Immature natural killer cell (primary cell): Measurements from ENCODE around the gene KRT12. TPM values are rescaled to one million over a fixed set of nuclear protein-coding genes. Genes with fewer than 3 reads are reported as not detected.
"Not testable (repeated sequence)": the region's sequence is repeated elsewhere in the genome, so short reads cannot be mapped to it uniquely, and the experiment has no call there.

Experiments
- DNase-seq, 3 donors: peaks; one replicate each; pipeline ENCODE4 v3.0.0; 2022; ENCODE audit warnings: mixed read lengths in 1 of 3
- H3K27ac Mint-ChIP-seq, 6 donors: one replicate each; pipeline ENCODE4 v1.8.0; 2020; ENCODE audit warnings: mixed read lengths in 6 of 6, mild to moderate bottlenecking in 5 of 6, inconsistent platforms in 4 of 6, moderate library complexity in 3 of 6
- H3K27me3 Mint-ChIP-seq, 3 donors: one replicate each; pipeline ENCODE4 v1.8.0; 2020 to 2021; ENCODE audit warnings: low read depth in 3 of 3, mild to moderate bottlenecking in 3 of 3, mixed read lengths in 3 of 3, moderate library complexity in 3 of 3, inconsistent platforms in 1 of 3
- H3K36me3 Mint-ChIP-seq, 3 donors: one replicate each; pipeline ENCODE4 v1.8.0; 2020; ENCODE audit warnings: mixed read lengths in 3 of 3, inconsistent platforms in 2 of 3, mild to moderate bottlenecking in 2 of 3
- H3K4me1 Mint-ChIP-seq, 2 donors: one replicate each; pipeline ENCODE4 v1.8.0; 2020; ENCODE audit warnings: inconsistent platforms in 2 of 2, mild to moderate bottlenecking in 2 of 2, mixed read lengths in 2 of 2, moderate library complexity in 1 of 2
- H3K4me3 Mint-ChIP-seq, 5 donors: one replicate each; pipeline ENCODE4 v1.8.0; 2020; ENCODE audit warnings: mild to moderate bottlenecking in 5 of 5, mixed read lengths in 5 of 5, inconsistent platforms in 3 of 5, moderate library complexity in 3 of 5
- H3K9me3 Mint-ChIP-seq, 6 donors: one replicate each; pipeline ENCODE4 v1.8.0; 2020; ENCODE audit warnings: mild to moderate bottlenecking in 6 of 6, mixed read lengths in 6 of 6, inconsistent platforms in 4 of 6, moderate library complexity in 3 of 6
- polyA plus RNA-seq, 3 donors: library from polyadenylated mRNA; unstranded; fragments of 300-500 nt; fragmentation: Illumina TruSeq; gene quantifications; one replicate each; pipeline ENCODE4 v1.2.3, GENCODE V29; 2021

KRT12 gene
- polyA plus RNA-seq, 3 donors from 2014 or later, result not detected

DNA sequence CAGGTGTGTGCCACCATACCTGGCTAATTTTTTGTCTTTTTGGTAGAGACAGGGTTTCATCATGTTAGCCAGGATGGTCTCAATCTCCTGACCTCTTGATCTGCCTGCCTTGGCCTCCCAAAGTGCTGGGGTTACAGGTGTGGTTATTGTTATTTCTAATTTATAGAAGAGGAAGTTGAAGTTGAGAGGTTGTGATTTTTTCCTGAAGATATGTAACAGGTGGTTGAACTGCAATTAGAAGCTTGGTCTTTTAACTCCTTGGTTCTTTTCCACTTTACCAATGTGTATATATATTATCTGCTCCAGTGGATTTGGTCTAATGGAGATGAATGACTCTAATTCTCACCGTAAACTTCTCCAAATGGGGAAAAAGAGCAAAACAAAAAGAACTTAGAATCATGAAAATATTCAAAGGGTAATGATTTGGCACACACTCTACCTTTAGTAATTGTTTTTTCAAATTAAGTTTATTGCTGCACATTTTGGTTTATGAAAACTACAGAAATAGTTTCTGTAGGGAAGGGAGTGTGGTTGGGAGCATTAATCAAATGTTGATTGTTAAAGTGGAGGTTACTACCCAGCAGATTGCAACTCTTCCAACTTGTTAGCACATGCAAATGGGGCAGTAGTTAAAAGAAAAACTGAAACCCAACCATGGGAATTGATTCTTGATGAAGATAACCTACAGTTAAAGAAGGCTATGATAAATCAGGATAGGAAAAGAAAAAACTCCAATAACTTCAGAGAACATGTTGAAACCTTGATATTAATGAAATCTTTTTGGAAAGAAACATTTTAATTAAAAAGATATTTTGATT lies 42.8 kb downstream of the KRT12 start:
- no peak overlapping the region for H3K4me3 Mint-ChIP-seq
- H3K9me3 Mint-ChIP-seq, result peaks cover 0 to 12% (median 0%) of the 10 kb centered on the region in 6 donors
- no peak overlapping the region for H3K27ac Mint-ChIP-seq
- peaks cover 21 to 44% (median 34%) of the 10 kb centered on the region in 3 donors for H3K36me3 Mint-ChIP-seq
- H3K27me3 Mint-ChIP-seq, result peaks cover 3 to 22% (median 9%) of the 10 kb centered on the region in 3 donors
- DNase-seq, result no peak
- H3K4me1 Mint-ChIP-seq, result peaks cover 6 to 14% of the 10 kb centered on the region in 2 donors

GRCh38 chr17:40822132-40822812 lies 44.8 kb downstream of the KRT12 start, which contains the start of gene KRT10:
Gene KRT10 (minus strand): TSS chr17:40822614. CDS start chr17:40822585, 29 bp downstream.
- Mint-ChIP-seq H3K9me3 (peaks cover 0 to 15% (median 2%) of the 10 kb centered on the region in 6 donors), H3K4me1 (peaks cover 18 to 30% of the 10 kb centered on the region in 2 donors), H3K36me3 (peaks cover 29 to 39% (median 34%) of the 10 kb centered on the region in 3 donors), H3K27me3 (peaks cover 3 to 21% (median 11%) of the 10 kb centered on the region in 3 donors), H3K27ac (no peak within 1 kb of the TSS), H3K4me3 (no peak within 1 kb of the TSS)
- DNase-seq, result no peak

DNA sequence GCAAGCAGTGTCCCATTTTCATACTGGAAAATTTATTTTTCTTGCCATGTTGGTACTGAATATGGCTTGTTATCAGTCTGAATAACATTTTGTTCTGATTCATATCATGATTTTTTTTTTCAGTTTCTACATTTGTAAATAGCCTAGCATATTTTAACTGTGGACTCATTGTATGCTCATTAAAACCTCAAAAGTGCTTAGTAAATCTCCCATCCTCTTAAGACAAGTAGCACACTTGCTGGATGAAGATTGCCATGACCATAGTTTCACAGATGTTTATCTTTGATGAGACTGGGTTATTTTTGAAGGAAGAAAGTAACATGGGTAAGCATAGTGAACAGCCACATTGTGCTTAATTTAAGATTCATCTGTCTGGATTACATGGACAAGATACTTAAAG lies 45.5 kb downstream of the KRT12 start:
- Mint-ChIP-seq H3K36me3 (peaks cover 37 to 42% (median 41%) of the 10 kb centered on the region in 3 donors), H3K27me3 (peaks cover 2 to 18% (median 11%) of the 10 kb centered on the region in 3 donors), H3K4me1 (peaks cover 21 to 35% of the 10 kb centered on the region in 2 donors), H3K4me3 (no peak overlapping the region), H3K27ac (no peak overlapping the region), H3K9me3 (peaks cover 0 to 21% (median 4%) of the 10 kb centered on the region in 6 donors)
- DNase-seq, result no peak

GRCh38 chr17:40820228-40820838 lies 46.7 kb downstream of the KRT12 start:
- H3K36me3 Mint-ChIP-seq, result peaks cover 38 to 44% (median 38%) of the 10 kb centered on the region in 3 donors
- peaks cover 21 to 35% of the 10 kb centered on the region in 2 donors for H3K4me1 Mint-ChIP-seq
- H3K4me3 Mint-ChIP-seq, result peak overlapping the region; percentile 8 to 86 (median 56)
- peaks cover 2 to 20% (median 6%) of the 10 kb centered on the region in 3 donors for H3K27me3 Mint-ChIP-seq
- H3K27ac Mint-ChIP-seq, result peak overlapping the region in 3 of 6 donors; percentile 46 to 87 (median 64)
- no peak for DNase-seq
- peaks cover 0 to 21% (median 4%) of the 10 kb centered on the region in 6 donors for H3K9me3 Mint-ChIP-seq

DNA sequence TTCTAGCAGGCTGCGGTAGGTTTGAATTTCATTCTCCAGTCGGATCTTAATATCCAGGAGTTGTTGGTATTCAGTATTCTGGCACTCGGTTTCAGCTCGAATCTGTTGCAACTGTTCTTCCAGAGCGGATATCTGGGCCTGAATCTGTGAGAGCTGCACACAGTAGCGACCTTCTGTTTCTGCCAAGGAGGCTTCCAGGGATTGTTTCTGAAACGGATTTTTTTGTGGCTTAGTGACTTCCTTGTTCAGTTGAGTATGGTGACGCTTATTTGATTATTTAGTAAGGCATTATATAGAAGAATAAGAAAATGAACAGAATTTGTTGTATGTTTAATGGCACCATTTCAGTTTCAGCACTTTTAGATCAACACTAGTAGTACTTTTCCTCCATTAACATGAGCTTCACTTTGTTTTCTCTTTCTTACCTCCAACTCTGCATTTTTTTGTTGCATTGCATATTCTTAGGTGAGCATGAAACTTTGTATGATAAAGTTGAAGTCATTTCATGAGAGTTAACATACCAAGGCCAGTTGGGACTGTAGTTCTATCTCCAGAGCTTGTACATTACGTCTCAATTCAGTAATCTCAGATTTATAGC lies 47.4 kb downstream of the KRT12 start:
- Mint-ChIP-seq H3K36me3 (peaks cover 38 to 44% (median 39%) of the 10 kb centered on the region in 3 donors), H3K4me3 (peak overlapping the region; percentile 80 to 90 (median 82)), H3K27me3 (peaks cover 2 to 20% (median 6%) of the 10 kb centered on the region in 3 donors), H3K4me1 (peaks cover 21 to 35% of the 10 kb centered on the region in 2 donors), H3K9me3 (peaks cover 0 to 28% (median 6%) of the 10 kb centered on the region in 6 donors), H3K27ac (peak overlapping the region; percentile 73 to 90 (median 85))
- no peak for DNase-seq

DNA sequence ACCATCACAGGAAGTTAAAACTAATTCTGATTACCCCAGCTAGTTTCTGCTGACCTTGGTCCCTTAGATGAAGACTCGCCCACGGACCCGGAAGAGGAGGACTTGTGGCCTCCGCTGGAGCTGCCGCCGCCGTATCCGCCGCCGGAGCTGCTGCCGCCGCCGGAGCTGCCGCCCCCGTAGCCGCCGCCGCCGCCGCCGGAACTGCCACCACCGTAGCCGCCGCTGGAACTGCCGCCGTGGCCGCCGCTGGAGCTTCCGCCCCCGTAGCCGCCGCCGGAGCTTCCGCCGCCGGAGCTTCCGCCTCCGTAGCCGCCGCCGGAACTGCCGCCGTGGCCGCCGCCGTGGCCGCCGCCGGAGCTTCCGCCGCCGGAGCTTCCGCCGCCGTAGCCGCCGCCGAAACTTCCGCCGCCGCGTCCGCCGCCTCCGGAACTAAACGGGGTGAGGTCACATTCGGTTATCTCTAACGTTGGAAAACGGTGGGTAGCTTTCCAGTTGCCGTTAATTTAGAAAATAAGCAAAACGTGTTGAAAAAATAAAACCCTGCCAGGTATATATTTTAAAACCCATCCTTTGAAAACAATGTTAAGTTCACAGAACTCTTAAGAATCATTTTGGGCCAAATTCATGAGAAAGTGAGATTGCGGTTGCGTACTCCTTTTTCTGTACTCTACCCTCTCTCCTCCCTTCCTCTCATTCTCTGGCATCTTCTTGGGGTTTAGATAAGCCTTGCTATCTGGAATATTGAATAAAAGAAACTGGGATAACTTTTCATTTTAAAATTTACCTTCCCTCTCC lies 48.1 kb downstream of the KRT12 start:
- Mint-ChIP-seq H3K4me1 (peaks cover 21 to 35% of the 10 kb centered on the region in 2 donors), H3K36me3 (peaks cover 33 to 41% (median 40%) of the 10 kb centered on the region in 3 donors), H3K27ac (peak overlapping the region; percentile 87 to 96 (median 90)), H3K27me3 (peaks cover 2 to 22% (median 10%) of the 10 kb centered on the region in 3 donors), H3K9me3 (peaks cover 0 to 35% (median 6%) of the 10 kb centered on the region in 6 donors), H3K4me3 (peak overlapping the region; percentile 90 to 98 (median 91))
- DNase-seq, result peak; percentile 77 to 85 (median 81)

DNA sequence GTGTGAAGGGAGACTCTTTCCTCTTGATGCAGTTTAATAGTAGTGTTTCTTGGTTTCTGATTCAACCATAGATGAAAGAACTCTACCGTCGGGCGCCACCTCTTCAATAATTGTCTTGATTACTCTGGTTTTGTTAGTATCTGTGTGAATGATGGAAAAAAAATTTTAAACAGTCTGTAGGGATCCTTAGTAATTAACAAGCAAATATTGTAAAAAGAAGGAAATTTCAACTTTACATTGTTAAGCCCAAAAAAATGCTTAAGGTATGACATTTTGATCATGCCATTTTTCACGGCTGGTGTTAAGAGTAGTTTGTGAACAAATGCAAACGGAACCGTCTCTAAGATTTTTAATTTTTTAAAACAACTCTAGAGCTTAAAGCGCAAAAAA lies 48.7 kb downstream of the KRT12 start:
- Mint-ChIP-seq H3K9me3 (peaks cover 0 to 39% (median 6%) of the 10 kb centered on the region in 6 donors), H3K36me3 (peaks cover 33 to 41% (median 39%) of the 10 kb centered on the region in 3 donors), H3K4me3 (peak overlapping the region; percentile 90 to 98 (median 91)), H3K27me3 (peaks cover 2 to 26% (median 12%) of the 10 kb centered on the region in 3 donors), H3K4me1 (peaks cover 21 to 35% of the 10 kb centered on the region in 2 donors), H3K27ac (peak overlapping the region; percentile 87 to 96 (median 90))
- DNase-seq, result no peak

GRCh38 chr17:40817103-40817682 lies 49.8 kb downstream of the KRT12 start:
- Mint-ChIP-seq H3K27ac (peak overlapping the region in 4 of 6 donors; percentile 43 to 68 (median 59)), H3K4me1 (peaks cover 21 to 35% of the 10 kb centered on the region in 2 donors), H3K4me3 (peak overlapping the region; percentile 51 to 98 (median 90)), H3K9me3 (peaks cover 0 to 39% (median 6%) of the 10 kb centered on the region in 6 donors), H3K27me3 (peaks cover 2 to 32% (median 16%) of the 10 kb centered on the region in 3 donors), H3K36me3 (peaks cover 29 to 36% (median 31%) of the 10 kb centered on the region in 3 donors)
- no peak for DNase-seq

- Mint-ChIP-seq H3K27me3 (peaks cover 2 to 32% (median 20%) of the 10 kb centered on the region in 3 donors), H3K36me3 (peaks cover 24 to 34% (median 27%) of the 10 kb centered on the region in 3 donors), H3K27ac (peak overlapping the region in 1 of 6 donors; percentile 36), H3K4me3 (peak overlapping the region in 2 of 5 donors; percentile 92 to 98), H3K9me3 (peaks cover 0 to 39% (median 6%) of the 10 kb centered on the region in 6 donors), H3K4me1 (peaks cover 21 to 35% of the 10 kb centered on the region in 2 donors)
- no peak for DNase-seq
Observed at GRCh38 chr17:40816569-40816968, 50.5 kb downstream of the KRT12 start.

DNA sequence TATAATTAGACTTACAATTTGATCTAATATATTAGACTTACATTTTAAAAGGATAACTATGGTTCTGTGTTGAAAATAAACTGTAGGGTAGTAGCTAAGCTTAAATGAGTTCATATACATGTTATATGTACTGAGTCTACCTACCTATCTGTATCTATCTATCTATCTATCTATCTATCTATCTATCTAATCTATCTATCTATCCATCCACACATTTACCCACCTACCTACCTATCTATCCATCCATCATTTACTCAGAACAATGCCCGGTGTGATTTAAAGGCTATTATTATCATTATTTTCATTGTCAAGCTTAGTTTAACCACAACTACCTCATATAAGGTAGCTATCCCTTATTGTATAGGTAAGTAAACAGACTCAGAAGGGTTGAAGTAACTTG lies 51.6 kb downstream of the KRT12 start:
- Mint-ChIP-seq H3K4me3 (no peak overlapping the region), H3K27me3 (peaks cover 8 to 33% (median 29%) of the 10 kb centered on the region in 3 donors), H3K9me3 (peaks cover 0 to 37% (median 6%) of the 10 kb centered on the region in 6 donors), H3K4me1 (peaks cover 21 to 33% of the 10 kb centered on the region in 2 donors), H3K36me3 (peaks cover 24 to 28% (median 24%) of the 10 kb centered on the region in 3 donors), H3K27ac (no peak overlapping the region)
- DNase-seq, result no peak

- H3K4me1 Mint-ChIP-seq, result peaks cover 18 to 25% of the 10 kb centered on the region in 2 donors
- not testable (repeated sequence) for H3K4me3 Mint-ChIP-seq, DNase-seq, H3K27ac Mint-ChIP-seq
- peaks cover 12 to 30% (median 28%) of the 10 kb centered on the region in 3 donors for H3K27me3 Mint-ChIP-seq
- peaks cover 21 to 23% (median 22%) of the 10 kb centered on the region in 3 donors for H3K36me3 Mint-ChIP-seq
- peaks cover 0 to 31% (median 6%) of the 10 kb centered on the region in 6 donors for H3K9me3 Mint-ChIP-seq
Observed at GRCh38 chr17:40814657-40815056, 52.4 kb downstream of the KRT12 start.

DNA sequence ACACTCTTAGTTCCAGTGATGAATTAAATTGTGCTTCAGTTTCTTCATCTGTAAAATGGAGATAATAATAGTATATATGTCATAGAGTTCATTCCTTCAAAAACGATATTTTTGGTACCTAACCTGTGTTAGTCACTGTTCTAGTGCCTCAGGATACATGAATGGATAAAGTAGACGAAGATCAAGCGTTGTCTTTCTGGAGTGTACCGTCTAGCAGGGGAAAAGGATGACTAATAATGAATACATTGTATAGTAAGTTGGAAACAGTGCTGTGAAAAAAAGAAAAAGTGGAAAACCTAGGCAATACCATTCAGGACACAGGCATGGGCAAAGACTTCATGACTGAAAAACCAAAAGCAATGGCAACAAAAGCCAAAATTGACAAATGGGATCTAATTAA lies 53.2 kb downstream of the KRT12 start:
- Mint-ChIP-seq H3K4me3 (no peak overlapping the region), H3K4me1 (peaks cover 13 to 18% of the 10 kb centered on the region in 2 donors), H3K9me3 (peaks cover 0 to 27% (median 6%) of the 10 kb centered on the region in 6 donors), H3K27ac (no peak overlapping the region), H3K36me3 (peaks cover 21 to 23% (median 22%) of the 10 kb centered on the region in 3 donors), H3K27me3 (peaks cover 10 to 33% (median 26%) of the 10 kb centered on the region in 3 donors)
- no peak for DNase-seq
